GM20000 (cell line): ENCODE measurements around the gene ARF1.

Experiments used
- DNase-seq: peaks from one replicate; pipeline ENCODE4 v3.0.0; 2012; ENCODE audit warnings: low spot score
- CTCF ChIP-seq: IDR thresholded peaks from 2 replicates; pipeline ENCODE4 v1.5.1; 2012; ENCODE audit warnings: mild to moderate bottlenecking, control low read depth; ENCODE audit errors: extremely low read depth, missing control alignments

ARF1 gene

GRCh38 chr1:228058172-228058948, 24.1 kb upstream of the ARF1 start:
- DNase-seq: no peak
- TF ChIP-seq CTCF: no peak

GRCh38 chr1:228058949-228059633, 23.4 kb upstream of the ARF1 start:
- DNase-seq: no peak
- TF ChIP-seq CTCF: no peak

GRCh38 chr1:228059634-228060457, 22.7 kb upstream of the ARF1 start:
- DNase-seq: peak; percentile 63
- no peak for TF ChIP-seq CTCF

- DNase-seq: no peak
- no peak for TF ChIP-seq CTCF
These were observed 21.9 kb upstream of the ARF1 start for GRCh38 chr1:228060458-228061190.

- no peak for TF ChIP-seq CTCF
- DNase-seq: no peak
These were observed 21.0 kb upstream of the ARF1 start for GRCh38 chr1:228061411-228062084.

GRCh38 chr1:228062085-228062791, 20.3 kb upstream of the ARF1 start:
- no peak for DNase-seq
- TF ChIP-seq CTCF: no peak
